Heart left ventricle (tissue), 16 donors: ENCODE measurements around the gene TMED8. TPM values are rescaled to one million over a fixed set of nuclear protein-coding genes. Genes with fewer than 3 reads are reported as not detected.

Experiments used
- ATAC-seq, 4 donors: fragments of 200-7000 bp; cut with Tn5 transposase; one replicate each; pipeline ENCODE4 v1.9.1; 2020 to 2022; ENCODE audit warnings: moderate library complexity in 4 of 4, mild to moderate bottlenecking in 3 of 4, moderate number of reproducible peaks in 1 of 4
- DNase-seq, 5 donors: peaks; one replicate each; pipeline ENCODE4 v3.0.0-alpha.2; 2020
- H3K27ac ChIP-seq, 12 donors: fragments of 200-600 bp; sonication (generic) in 4 of 12; one replicate each; pipeline versions ENCODE4 v1.5.0 to v1.8.0; 2016 to 2022; ENCODE audit warnings: mild to moderate bottlenecking in 2 of 12
- H3K27me3 ChIP-seq, 9 donors: fragments of 200-600 bp; sonication (generic) in 2 of 9; one replicate each; pipeline versions ENCODE4 v1.5.1 to v1.8.0; 2016 to 2022; ENCODE audit warnings: mild to moderate bottlenecking in 3 of 9
- H3K36me3 ChIP-seq, 9 donors: fragments of 200-600 bp; sonication (generic) in 2 of 9; one replicate each; pipeline versions ENCODE4 v1.5.0 to v1.8.0; 2018 to 2022; ENCODE audit warnings: mild to moderate bottlenecking in 2 of 9
- H3K4me1 ChIP-seq, 12 donors: fragments of 200-600 bp; sonication (generic) in 4 of 12; one replicate each; pipeline versions ENCODE4 v1.5.0 to v1.8.0; 2016 to 2022; ENCODE audit warnings: mild to moderate bottlenecking in 3 of 12
- H3K4me3 ChIP-seq, 12 donors: fragments of 200-600 bp; sonication (generic) in 4 of 12; one replicate each; pipeline versions ENCODE4 v1.5.0 to v1.8.0; 2017 to 2022; ENCODE audit warnings: mild to moderate bottlenecking in 9 of 12, moderate library complexity in 4 of 12
- H3K9me3 ChIP-seq, 12 donors: fragments of 200-600 bp; sonication (generic) in 4 of 12; one replicate each; pipeline versions ENCODE4 v1.5.0 to v1.8.0; 2016 to 2022; ENCODE audit warnings: mild to moderate bottlenecking in 1 of 12
- CTCF ChIP-seq, 12 donors: fragments of 200-600 bp; sonication (generic) in 4 of 12; IDR thresholded peaks; one replicate each; pipeline versions ENCODE4 v1.5.0 to v1.8.0; 2018 to 2022; ENCODE audit warnings: antibody characterized with exemption in 12 of 12, mild to moderate bottlenecking in 5 of 12
- POLR2A ChIP-seq, 2 donors: fragments of 450-650 bp; IDR thresholded peaks; one replicate each; pipeline ENCODE4 v1.6.1; 2017; ENCODE audit warnings: antibody characterized with exemption in 2 of 2, mild to moderate bottlenecking in 2 of 2, moderate library complexity in 2 of 2
- WGBS, 4 donors: extraction: QIAGEN DNeasy Blood & Tissue Kit in 2 of 4; methylation state at CpG; one replicate each; pipeline versions ENCODE4 v1.1.5 to v1.1.7; 2013 to 2018; 5-methylcytosine and 5-hydroxymethylcytosine counted together
- intact Hi-C, 10 donors: fragments of 100-400 bp; cut with DNase I; formaldehyde crosslinking; loops; one replicate each; pipeline versions ENCODE4 v1.11.1 to v1.14.2; 2022
- polyA plus RNA-seq, 2 donors: library from polyadenylated mRNA; stranded (reverse); fragments of 200-250 nt; gene quantifications; one replicate each; pipeline ENCODE4 v1.2.3, GENCODE V29; 2013
- total RNA-seq, 9 donors: library from RNA; depleted of rRNA in 2 of 9; stranded (reverse); fragments of >200 nt in 2 of 9; fragmentation: NEBNext Ultra II Directional in 3 of 9; extraction: Animal tissue kit (Norgen Biotek cat#: 25700) in 3 of 9; gene quantifications; one replicate each; pipeline versions ENCODE4 v1.1.0 to v1.2.4, GENCODE V29; 2016 to 2023
- donor health status: ischemic (EF 13 %, LVEDD 7.1; RV severe dilation, severe dysfunction).
- donor health status: healthy with polysubstance abuse.
- donor health status: DM: no; HTN: yes; CAD: no.
- donor health status: DM: no; HTN: no; CAD: no.
- donor health status: ischemic (EF 25% LVEDD 6.9; RV normal size, moderate dysfunction).
- donor health status: ischemic (EF 25% LVEDD 5.7; RV mildly dilated, moderate dysfunction).
- donor health status: healthy.
- donor health status: DM: yes; HTN: yes; CAD: no.
- donor health status: ischemic (EF 35%, LVEDD 5.7; RV mildly dilated, moderate dysfunction).
- donor health status: nonischemic (EF 11% LVEDD 7.7; RV severe dilation, severe dysfunction).
- donor health status: DM: yes; HTN: yes; CAD: no.
- donor health status: PGD.
- donor health status: ischemic (EF 29% LVEDD 5.4; RV normal size, mild dysfunction).
- donor health status: nonischemic (EF 23%, LVEDD 6.1; RV moderate dilation, normal function).

The TMED8 gene
- total and polyA plus RNA-seq, 11 donors: 1.5 to 9.5 (median 7.1) TPM

- no peak overlapping the region for H3K4me3 ChIP-seq
- peaks cover 0 to 80% (median 44%) of the 10 kb centered on the region in 9 donors for H3K36me3 ChIP-seq
- no peak for ATAC-seq
- H3K4me1 ChIP-seq: no peaks in the 10 kb centered on the region
- no peaks in the 10 kb centered on the region for H3K27me3 ChIP-seq
- 87 to 94% (median 89%) methylated on average over 8 of the region's 8 CpGs for WGBS, 4 donors
- no peak for DNase-seq
- no peaks in the 10 kb centered on the region for H3K9me3 ChIP-seq
- no peak overlapping the region for H3K27ac ChIP-seq
- intact Hi-C loops: loop anchor here in 1 of 10 donors (10.0 kb wide), 1 partner anchor 258 kb away; no protein-coding TSS in a partner anchor
- TF ChIP-seq CTCF (IDR thresholded peaks at IDR 0.05): no peak
- no peak for TF ChIP-seq POLR2A (IDR thresholded peaks at IDR 0.05)
Measured at GRCh38 chr14:77296906-77297305, 80.0 kb downstream of the TMED8 start.

GRCh38 chr14:77296155-77296554 is 80.7 kb downstream of the TMED8 start:
- Histone ChIP-seq H3K27ac (no peak overlapping the region), H3K36me3 (peaks cover 0 to 83% (median 44%) of the 10 kb centered on the region in 9 donors), H3K27me3 (no peaks in the 10 kb centered on the region), H3K9me3 (no peaks in the 10 kb centered on the region), H3K4me1 (no peaks in the 10 kb centered on the region), H3K4me3 (no peak overlapping the region)
- DNase-seq (no peak), ATAC-seq (no peak)
- TF ChIP-seq CTCF (IDR thresholded peaks at IDR 0.05) (no peak), POLR2A (IDR thresholded peaks at IDR 0.05) (no peak)
- WGBS, 4 donors: 73 to 81% (median 75%) methylated on average over 11 to 13 of the region's 13 CpGs
- intact Hi-C loops: loop anchor here in 1 of 10 donors (10.0 kb wide), 1 partner anchor 259 kb away; no protein-coding TSS in a partner anchor

- H3K36me3 ChIP-seq: peaks cover 0 to 94% (median 55%) of the 10 kb centered on the region in 9 donors
- 73 to 84% (median 80%) methylated on average over 4 of the region's 4 CpGs for WGBS, 4 donors
- no peak overlapping the region for H3K4me3 ChIP-seq
Measured at GRCh38 chr14:77290705-77291104, 86.2 kb downstream of the TMED8 start.

GRCh38 chr14:77286576-77286975 is 90.3 kb downstream of the TMED8 start:
- no peaks in the 10 kb centered on the region for H3K4me1 ChIP-seq
- H3K27me3 ChIP-seq: no peaks in the 10 kb centered on the region
- intact Hi-C loops: no loop called here
- WGBS, 4 donors: 91 to 95% (median 93%) methylated on average over 5 of the region's 5 CpGs
- DNase-seq: no peak
- no peak overlapping the region for H3K4me3 ChIP-seq
- no peaks in the 10 kb centered on the region for H3K9me3 ChIP-seq
- H3K36me3 ChIP-seq: peaks cover 2 to 99% (median 75%) of the 10 kb centered on the region in 9 donors
- no peak for ATAC-seq
- no peak overlapping the region for H3K27ac ChIP-seq
- TF ChIP-seq CTCF (IDR thresholded peaks at IDR 0.05): no peak
- TF ChIP-seq POLR2A (IDR thresholded peaks at IDR 0.05): no peak

More at GRCh38 chr14:77290705-77291104, 86.2 kb downstream of the TMED8 start:
- intact Hi-C loops: loop anchor here in 1 of 10 donors (10.0 kb wide), 1 partner anchor 264 kb away; no protein-coding TSS in a partner anchor
- Histone ChIP-seq H3K9me3 (no peaks in the 10 kb centered on the region), H3K27me3 (no peaks in the 10 kb centered on the region), H3K4me1 (no peaks in the 10 kb centered on the region), H3K27ac (no peak overlapping the region)
- DNase-seq (no peak), ATAC-seq (no peak)
- TF ChIP-seq CTCF (IDR thresholded peaks at IDR 0.05) (no peak), POLR2A (IDR thresholded peaks at IDR 0.05) (no peak)

Other genes starting within 250 kb of the TMED8 start
- under 1 TPM in 1 of 9 donors, not detected in 8; 0.12 TPM for gene ZDHHC22, start 235.3 kb downstream of the TMED8 start, total RNA-seq
- not detected for gene ZDHHC22, start 235.3 kb downstream of the TMED8 start, polyA plus RNA-seq
- 1 to 10 TPM in 6 of 9 donors, under 1 TPM in 2, not detected in 1; 0.48 to 3.7 (median 1.7) TPM for gene TMEM63C, start 195.3 kb downstream of the TMED8 start, total RNA-seq
- gene TMEM63C, start 195.3 kb downstream of the TMED8 start, polyA plus RNA-seq: 1 to 10 TPM in 1 of 2 donors, under 1 TPM in 1; 0.01 to 4.0 TPM
- not detected for gene NGB, start 105.9 kb downstream of the TMED8 start, total RNA-seq
- not detected for gene NGB, start 105.9 kb downstream of the TMED8 start, polyA plus RNA-seq
- gene POMT2, start 56.2 kb downstream of the TMED8 start, total RNA-seq: 10 to 100 TPM in 8 of 9 donors, 1 to 10 TPM in 1; 7.3 to 27.6 (median 15.3) TPM
- 10 to 100 TPM in 1 of 2 donors, 1 to 10 TPM in 1; 7.0 to 17.9 TPM for gene POMT2, start 56.2 kb downstream of the TMED8 start, polyA plus RNA-seq
- gene GSTZ1, start 56.1 kb downstream of the TMED8 start, total RNA-seq: 10 to 100 TPM in 7 of 9 donors, 1 to 10 TPM in 2; 7.7 to 27.7 (median 13.7) TPM
- 10 to 100 TPM; 11.5 to 13.6 TPM for gene GSTZ1, start 56.1 kb downstream of the TMED8 start, polyA plus RNA-seq
- 1 to 10 TPM in 1 of 9 donors, under 1 TPM in 1, not detected in 7; 0.35 to 1.2 TPM for gene SAMD15, start 285 bp upstream of the TMED8 start, total RNA-seq
- gene SAMD15, start 285 bp upstream of the TMED8 start, polyA plus RNA-seq: under 1 TPM; 0.08 to 0.36 TPM
- under 1 TPM in 4 of 9 donors, not detected in 5; 0.15 to 0.32 (median 0.28) TPM for gene NOXRED1, start 46.4 kb upstream of the TMED8 start, total RNA-seq
- not detected for gene NOXRED1, start 46.4 kb upstream of the TMED8 start, polyA plus RNA-seq
- 10 to 100 TPM in 8 of 9 donors, 1 to 10 TPM in 1; 9.7 to 18.4 (median 14.4) TPM for gene VIPAS39, start 80.5 kb upstream of the TMED8 start, total RNA-seq
- 10 to 100 TPM in 1 of 2 donors, 1 to 10 TPM in 1; 6.6 to 13.5 TPM for gene VIPAS39, start 80.5 kb upstream of the TMED8 start, polyA plus RNA-seq
- gene AHSA1, start 81.0 kb upstream of the TMED8 start, total RNA-seq: 100 to 1,000 TPM; 112 to 210 (median 152) TPM
- gene AHSA1, start 81.0 kb upstream of the TMED8 start, polyA plus RNA-seq: 100 to 1,000 TPM; 137 to 256 TPM
- gene ISM2, start 121.7 kb upstream of the TMED8 start, total RNA-seq: 1 to 10 TPM in 1 of 9 donors, not detected in 8; 1.3 TPM
- gene ISM2, start 121.7 kb upstream of the TMED8 start, polyA plus RNA-seq: not detected
- 10 to 100 TPM in 8 of 9 donors, 1 to 10 TPM in 1; 8.2 to 25.2 (median 11.2) TPM for gene SPTLC2, start 239.5 kb upstream of the TMED8 start, total RNA-seq
- 10 to 100 TPM in 1 of 2 donors, 1 to 10 TPM in 1; 3.8 to 12.0 TPM for gene SPTLC2, start 239.5 kb upstream of the TMED8 start, polyA plus RNA-seq